WTC11 (cell line): Measurements from ENCODE around the gene TMEM18. TPM values are rescaled to one million over a fixed set of nuclear protein-coding genes. Genes with fewer than 3 reads are reported as not detected.

ENCODE experiments used
- ATAC-seq: fragments of 200-7000 bp; cut with Tn5 transposase; 2 replicates; pipeline ENCODE4 v1.10.0; 2021; ENCODE audit warnings: mild to moderate bottlenecking, moderate library complexity
- CTCF ChIA-PET: fragments of 300-600 bp; sonication (Branson Sonifier 250); formaldehyde crosslinking; loops from one replicate; lab custom pipeline; 2021; ENCODE audit warnings: antibody characterized with exemption; lab: Charles Lee
- POLR2A ChIA-PET: fragments of 350-600 bp; sonication (Branson Sonifier 250); formaldehyde crosslinking; loops from one replicate; lab custom pipeline; 2021; ENCODE audit warnings: antibody characterized with exemption; lab: Charles Lee
- DNase-seq: peaks from one replicate; pipeline ENCODE4 v3.0.0; 2021; ENCODE audit warnings: low spot score
- H3K27ac Mint-ChIP-seq: 2 replicates; pipeline ENCODE4 v1.8.0; 2021; ENCODE audit warnings: mixed read lengths
- H3K27me3 Mint-ChIP-seq: 2 replicates; pipeline ENCODE4 v1.8.0; 2021; ENCODE audit warnings: low read depth, mild to moderate bottlenecking, moderate library complexity, mixed read lengths
- H3K36me3 Mint-ChIP-seq: 2 replicates; pipeline ENCODE4 v1.8.0; 2021; ENCODE audit warnings: mixed read lengths
- H3K4me1 Mint-ChIP-seq: 2 replicates; pipeline ENCODE4 v1.8.0; 2022; ENCODE audit warnings: mixed read lengths
- H3K4me3 Mint-ChIP-seq: 2 replicates; pipeline ENCODE4 v1.8.0; 2021; ENCODE audit warnings: mild to moderate bottlenecking, moderate library complexity, mixed read lengths
- H3K9me3 Mint-ChIP-seq: 2 replicates; pipeline ENCODE4 v1.8.0; 2021; ENCODE audit warnings: mixed read lengths
- ATF1 ChIP-seq: sonication (generic); formaldehyde crosslinking; IDR thresholded peaks from 2 replicates; pipeline ENCODE4 v1.8.1; 2023; ENCODE audit warnings: mild to moderate bottlenecking, moderate library complexity, missing genetic modification reagents
- CREM ChIP-seq: sonication (generic); formaldehyde crosslinking; IDR thresholded peaks from 2 replicates; pipeline ENCODE4 v1.8.1; 2022; ENCODE audit warnings: mild to moderate bottlenecking, missing genetic modification reagents, moderate library complexity
- EMX1 ChIP-seq: fragments of 250-450 bp; sonication (Bioruptor Pico); IDR thresholded peaks from 2 replicates; pipeline ENCODE4 v1.8.0; 2021; ENCODE audit warnings: mild to moderate bottlenecking
- FOXJ3 ChIP-seq: sonication (generic); formaldehyde crosslinking; IDR thresholded peaks from 2 replicates; pipeline ENCODE4 v1.9.0; 2021; ENCODE audit warnings: missing genetic modification reagents, mild to moderate bottlenecking, borderline replicate concordance
- GTF2I ChIP-seq: fragments of 250-450 bp; sonication (Bioruptor Pico); conservative IDR thresholded peaks from 2 replicates; pipeline ENCODE4 v1.4.0; 2021; ENCODE audit warnings: mild to moderate bottlenecking
- JAZF1 ChIP-seq: fragments of 250-450 bp; sonication (Bioruptor Pico); IDR thresholded peaks from 2 replicates; pipeline ENCODE4 v1.9.0; 2021; ENCODE audit warnings: moderate library complexity, mild to moderate bottlenecking, inconsistent platforms
- JUN ChIP-seq: sonication (generic); formaldehyde crosslinking; IDR thresholded peaks from 2 replicates; pipeline ENCODE4 v1.8.0; 2023; ENCODE audit warnings: mild to moderate bottlenecking, missing genetic modification reagents
- KAT7 ChIP-seq: sonication (generic); formaldehyde crosslinking; IDR thresholded peaks from 2 replicates; pipeline ENCODE4 v1.8.1; 2023; ENCODE audit warnings: missing genetic modification reagents, mild to moderate bottlenecking, borderline replicate concordance
- NFATC4 ChIP-seq: fragments of 250-450 bp; sonication (Bioruptor Pico); IDR thresholded peaks from 2 replicates; pipeline ENCODE4 v1.9.0; 2021; ENCODE audit warnings: mild to moderate bottlenecking
- TEAD1 ChIP-seq: sonication (generic); formaldehyde crosslinking; IDR thresholded peaks from 2 replicates; pipeline ENCODE4 v1.8.0; 2022; ENCODE audit warnings: mild to moderate bottlenecking, missing genetic modification reagents
- TEAD4 ChIP-seq: sonication (generic); formaldehyde crosslinking; IDR thresholded peaks from 2 replicates; pipeline ENCODE4 v1.8.0; 2022; ENCODE audit warnings: mild to moderate bottlenecking, missing genetic modification reagents
- ZNF416 ChIP-seq: fragments of 250-450 bp; sonication (Bioruptor Pico); IDR thresholded peaks from 2 replicates; pipeline ENCODE4 v1.9.0; 2021; ENCODE audit warnings: mild to moderate bottlenecking, inconsistent platforms
- total RNA-seq: library from RNA; stranded (reverse); gene quantifications from 3 replicates; pipeline ENCODE4 v1.2.3, GENCODE V29; 2021
- TF ChIP-seq, protein P1 (sequence below): sonication (generic); formaldehyde crosslinking; IDR thresholded peaks from 2 replicates; pipeline ENCODE4 v1.8.0; 2023; ENCODE audit warnings: missing genetic modification reagents
- TF ChIP-seq, protein P2 (sequence below): sonication (generic); formaldehyde crosslinking; IDR thresholded peaks from 2 replicates; pipeline ENCODE4 v1.8.1; 2023; ENCODE audit warnings: mild to moderate bottlenecking, missing genetic modification reagents, borderline replicate concordance
- TF ChIP-seq, protein P3 (sequence below): sonication (generic); formaldehyde crosslinking; IDR thresholded peaks from 2 replicates; pipeline ENCODE4 v1.8.1; 2023; ENCODE audit warnings: mild to moderate bottlenecking, missing genetic modification reagents, moderate library complexity
- TF ChIP-seq, protein P4 (sequence below): sonication (generic); formaldehyde crosslinking; IDR thresholded peaks from 2 replicates; pipeline ENCODE4 v1.8.1; 2023; ENCODE audit warnings: mild to moderate bottlenecking, missing genetic modification reagents
- TF ChIP-seq, protein P5 (sequence below): sonication (generic); formaldehyde crosslinking; IDR thresholded peaks from 2 replicates; pipeline ENCODE4 v1.8.1; 2022; ENCODE audit warnings: low read depth, missing genetic modification reagents, borderline replicate concordance
- TF ChIP-seq, protein P6 (sequence below): fragments of 250-450 bp; sonication (Bioruptor Pico); IDR thresholded peaks from 2 replicates; pipeline ENCODE4 v2.1.2; 2022; ENCODE audit warnings: mild to moderate bottlenecking, moderate library complexity
- TF ChIP-seq, protein P7 (sequence below): sonication (generic); formaldehyde crosslinking; IDR thresholded peaks from 2 replicates; pipeline ENCODE4 v1.8.0; 2022; ENCODE audit warnings: mild to moderate bottlenecking, missing genetic modification reagents

Gene TMEM18
- total RNA-seq, 1 experiment from 2014 or later = 24.0 TPM

DNA sequence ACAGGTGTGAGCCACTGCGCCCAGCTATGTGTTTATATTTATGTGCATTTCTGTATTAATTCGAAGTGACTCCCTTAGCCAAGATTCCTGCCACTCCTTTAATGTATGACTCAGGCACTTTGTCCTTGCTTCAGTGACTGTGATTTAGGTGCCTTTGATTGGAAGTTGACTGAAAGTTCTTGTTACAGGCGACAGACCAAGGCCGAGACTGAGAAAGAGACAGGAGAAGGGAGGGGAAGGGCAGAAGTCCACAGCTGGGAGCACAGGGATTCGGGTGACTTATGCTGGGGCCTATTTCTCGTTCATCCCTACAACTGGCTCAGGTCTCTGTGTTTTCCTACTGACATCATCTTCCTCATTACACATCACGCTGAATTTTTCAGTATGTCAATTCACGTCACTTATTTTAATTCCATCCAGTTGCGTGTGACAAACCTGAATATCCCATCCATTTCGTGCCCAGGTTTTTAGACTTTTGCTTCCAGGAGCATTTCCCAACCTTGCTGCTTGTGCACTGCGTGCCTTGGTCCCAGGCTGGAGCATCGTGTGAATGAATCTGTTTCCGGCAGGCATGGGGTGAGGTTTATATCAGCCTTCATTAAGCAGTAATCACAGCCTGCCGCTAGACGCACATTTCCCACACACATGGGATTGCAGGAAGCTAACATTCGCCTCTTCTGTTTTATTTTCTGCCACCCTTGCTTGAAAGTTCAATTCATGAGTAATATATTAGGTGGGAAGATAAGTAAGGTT, 42.4 kb downstream of the TMEM18 start (continued):
- no peak for TF ChIP-seq JAZF1 (CRISPR knock-in tag)

DNA sequence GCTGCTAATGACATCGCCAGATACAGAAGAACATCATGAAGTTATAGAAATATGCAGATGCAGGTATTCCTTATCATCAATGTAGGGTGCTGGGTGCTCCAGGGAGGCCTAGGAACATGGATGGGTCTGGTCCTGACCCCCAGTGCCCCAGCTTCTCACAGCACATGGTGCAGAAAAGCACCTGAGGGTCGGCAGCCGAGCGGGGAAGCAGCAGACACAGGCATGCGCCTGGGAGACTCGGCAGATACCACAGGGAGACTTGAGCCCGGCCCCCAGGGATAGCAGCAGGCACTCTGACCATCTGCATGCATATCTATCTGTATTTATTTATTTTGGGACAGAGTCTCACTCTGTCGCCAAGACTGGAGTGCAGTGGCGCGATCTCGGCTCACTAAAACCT, 43.2 kb downstream of the TMEM18 start:
- no peak overlapping the region for H3K4me3 Mint-ChIP-seq
- ChIA-PET POLR2A (no interaction called here), CTCF (interaction anchor here (1.3 to 3.2 kb wide), 2 partner anchors 104 to 166 kb away, joined by 3 to 10 read pairs; no protein-coding TSS in a partner anchor)
- H3K36me3 Mint-ChIP-seq = peaks cover 4% of the 10 kb centered on the region
- DNase-seq = no peak
- peaks cover 4% of the 10 kb centered on the region for H3K9me3 Mint-ChIP-seq
- peaks cover 27% of the 10 kb centered on the region for H3K27me3 Mint-ChIP-seq
- no peak for ATAC-seq
- H3K4me1 Mint-ChIP-seq = no peaks in the 10 kb centered on the region
- TF ChIP-seq TEAD1 (CRISPR knock-in tag) (no peak), NFATC4 (no peak), CREM (no peak), KAT7 (no peak), ZNF416 (CRISPR knock-in tag) (no peak), EMX1 (CRISPR knock-in tag) (no peak), FOXJ3 (CRISPR knock-in tag) (no peak), GTF2I (CRISPR knock-in tag) (no peak), ATF1 (CRISPR knock-in tag) (no peak)
- TF ChIP-seq, protein P1, sequence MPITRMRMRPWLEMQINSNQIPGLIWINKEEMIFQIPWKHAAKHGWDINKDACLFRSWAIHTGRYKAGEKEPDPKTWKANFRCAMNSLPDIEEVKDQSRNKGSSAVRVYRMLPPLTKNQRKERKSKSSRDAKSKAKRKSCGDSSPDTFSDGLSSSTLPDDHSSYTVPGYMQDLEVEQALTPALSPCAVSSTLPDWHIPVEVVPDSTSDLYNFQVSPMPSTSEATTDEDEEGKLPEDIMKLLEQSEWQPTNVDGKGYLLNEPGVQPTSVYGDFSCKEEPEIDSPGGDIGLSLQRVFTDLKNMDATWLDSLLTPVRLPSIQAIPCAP (CRISPR knock-in tag) = no peak
- TF ChIP-seq, protein P2, sequence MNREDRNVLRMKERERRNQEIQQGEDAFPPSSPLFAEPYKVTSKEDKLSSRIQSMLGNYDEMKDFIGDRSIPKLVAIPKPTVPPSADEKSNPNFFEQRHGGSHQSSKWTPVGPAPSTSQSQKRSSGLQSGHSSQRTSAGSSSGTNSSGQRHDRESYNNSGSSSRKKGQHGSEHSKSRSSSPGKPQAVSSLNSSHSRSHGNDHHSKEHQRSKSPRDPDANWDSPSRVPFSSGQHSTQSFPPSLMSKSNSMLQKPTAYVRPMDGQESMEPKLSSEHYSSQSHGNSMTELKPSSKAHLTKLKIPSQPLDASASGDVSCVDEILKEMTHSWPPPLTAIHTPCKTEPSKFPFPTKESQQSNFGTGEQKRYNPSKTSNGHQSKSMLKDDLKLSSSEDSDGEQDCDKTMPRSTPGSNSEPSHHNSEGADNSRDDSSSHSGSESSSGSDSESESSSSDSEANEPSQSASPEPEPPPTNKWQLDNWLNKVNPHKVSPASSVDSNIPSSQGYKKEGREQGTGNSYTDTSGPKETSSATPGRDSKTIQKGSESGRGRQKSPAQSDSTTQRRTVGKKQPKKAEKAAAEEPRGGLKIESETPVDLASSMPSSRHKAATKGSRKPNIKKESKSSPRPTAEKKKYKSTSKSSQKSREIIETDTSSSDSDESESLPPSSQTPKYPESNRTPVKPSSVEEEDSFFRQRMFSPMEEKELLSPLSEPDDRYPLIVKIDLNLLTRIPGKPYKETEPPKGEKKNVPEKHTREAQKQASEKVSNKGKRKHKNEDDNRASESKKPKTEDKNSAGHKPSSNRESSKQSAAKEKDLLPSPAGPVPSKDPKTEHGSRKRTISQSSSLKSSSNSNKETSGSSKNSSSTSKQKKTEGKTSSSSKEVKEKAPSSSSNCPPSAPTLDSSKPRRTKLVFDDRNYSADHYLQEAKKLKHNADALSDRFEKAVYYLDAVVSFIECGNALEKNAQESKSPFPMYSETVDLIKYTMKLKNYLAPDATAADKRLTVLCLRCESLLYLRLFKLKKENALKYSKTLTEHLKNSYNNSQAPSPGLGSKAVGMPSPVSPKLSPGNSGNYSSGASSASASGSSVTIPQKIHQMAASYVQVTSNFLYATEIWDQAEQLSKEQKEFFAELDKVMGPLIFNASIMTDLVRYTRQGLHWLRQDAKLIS (CRISPR knock-in tag) = no peak
- TF ChIP-seq, protein P3, sequence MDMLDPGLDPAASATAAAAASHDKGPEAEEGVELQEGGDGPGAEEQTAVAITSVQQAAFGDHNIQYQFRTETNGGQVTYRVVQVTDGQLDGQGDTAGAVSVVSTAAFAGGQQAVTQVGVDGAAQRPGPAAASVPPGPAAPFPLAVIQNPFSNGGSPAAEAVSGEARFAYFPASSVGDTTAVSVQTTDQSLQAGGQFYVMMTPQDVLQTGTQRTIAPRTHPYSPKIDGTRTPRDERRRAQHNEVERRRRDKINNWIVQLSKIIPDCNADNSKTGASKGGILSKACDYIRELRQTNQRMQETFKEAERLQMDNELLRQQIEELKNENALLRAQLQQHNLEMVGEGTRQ (CRISPR knock-in tag) = no peak
- TF ChIP-seq, protein P4, sequence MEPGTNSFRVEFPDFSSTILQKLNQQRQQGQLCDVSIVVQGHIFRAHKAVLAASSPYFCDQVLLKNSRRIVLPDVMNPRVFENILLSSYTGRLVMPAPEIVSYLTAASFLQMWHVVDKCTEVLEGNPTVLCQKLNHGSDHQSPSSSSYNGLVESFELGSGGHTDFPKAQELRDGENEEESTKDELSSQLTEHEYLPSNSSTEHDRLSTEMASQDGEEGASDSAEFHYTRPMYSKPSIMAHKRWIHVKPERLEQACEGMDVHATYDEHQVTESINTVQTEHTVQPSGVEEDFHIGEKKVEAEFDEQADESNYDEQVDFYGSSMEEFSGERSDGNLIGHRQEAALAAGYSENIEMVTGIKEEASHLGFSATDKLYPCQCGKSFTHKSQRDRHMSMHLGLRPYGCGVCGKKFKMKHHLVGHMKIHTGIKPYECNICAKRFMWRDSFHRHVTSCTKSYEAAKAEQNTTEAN (CRISPR knock-in tag) = no peak
- TF ChIP-seq, protein P5, sequence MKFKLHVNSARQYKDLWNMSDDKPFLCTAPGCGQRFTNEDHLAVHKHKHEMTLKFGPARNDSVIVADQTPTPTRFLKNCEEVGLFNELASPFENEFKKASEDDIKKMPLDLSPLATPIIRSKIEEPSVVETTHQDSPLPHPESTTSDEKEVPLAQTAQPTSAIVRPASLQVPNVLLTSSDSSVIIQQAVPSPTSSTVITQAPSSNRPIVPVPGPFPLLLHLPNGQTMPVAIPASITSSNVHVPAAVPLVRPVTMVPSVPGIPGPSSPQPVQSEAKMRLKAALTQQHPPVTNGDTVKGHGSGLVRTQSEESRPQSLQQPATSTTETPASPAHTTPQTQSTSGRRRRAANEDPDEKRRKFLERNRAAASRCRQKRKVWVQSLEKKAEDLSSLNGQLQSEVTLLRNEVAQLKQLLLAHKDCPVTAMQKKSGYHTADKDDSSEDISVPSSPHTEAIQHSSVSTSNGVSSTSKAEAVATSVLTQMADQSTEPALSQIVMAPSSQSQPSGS (CRISPR knock-in tag) = no peak
- no peak overlapping the region for H3K27ac Mint-ChIP-seq

DNA sequence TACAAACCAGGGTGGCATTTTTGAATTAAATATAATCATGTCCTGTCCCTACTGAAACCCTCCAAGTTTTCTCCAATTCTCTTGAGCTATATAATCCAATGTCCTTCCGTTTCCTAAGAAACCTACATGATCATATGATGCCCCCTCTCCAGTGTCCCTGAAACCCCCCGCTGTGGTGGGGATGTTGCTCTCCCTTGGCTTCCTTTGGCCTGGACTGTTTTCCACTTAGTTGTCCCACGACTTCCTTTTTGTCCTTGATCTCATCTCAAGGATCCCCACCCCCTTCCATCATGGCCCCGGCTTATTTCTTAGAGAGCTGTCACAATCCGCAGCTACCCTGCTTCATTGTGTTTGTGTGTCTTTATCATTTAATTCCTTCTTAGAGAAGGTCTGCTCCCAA, 43.8 kb downstream of the TMEM18 start:
- DNase-seq (no peak), ATAC-seq (no peak)
- ChIA-PET POLR2A (no interaction called here), CTCF (interaction anchor here (1.3 kb wide), 1 partner anchor 165 kb away, joined by 3 read pairs; no protein-coding TSS in a partner anchor)
- no peaks in the 10 kb centered on the region for H3K4me1 Mint-ChIP-seq
- H3K9me3 Mint-ChIP-seq = peaks cover 4% of the 10 kb centered on the region
- no peaks in the 10 kb centered on the region for H3K36me3 Mint-ChIP-seq
- H3K27me3 Mint-ChIP-seq = peaks cover 24% of the 10 kb centered on the region
- H3K4me3 Mint-ChIP-seq = no peak overlapping the region
- no peak overlapping the region for H3K27ac Mint-ChIP-seq
- no peak for TF ChIP-seq NFATC4
- TF ChIP-seq, protein P5 (CRISPR knock-in tag) = no peak
- TF ChIP-seq ZNF416 (CRISPR knock-in tag) = no peak
- no peak for TF ChIP-seq CREM
- no peak for TF ChIP-seq GTF2I (CRISPR knock-in tag)
- TF ChIP-seq JUN (CRISPR knock-in tag) = no peak
- TF ChIP-seq, protein P6, sequence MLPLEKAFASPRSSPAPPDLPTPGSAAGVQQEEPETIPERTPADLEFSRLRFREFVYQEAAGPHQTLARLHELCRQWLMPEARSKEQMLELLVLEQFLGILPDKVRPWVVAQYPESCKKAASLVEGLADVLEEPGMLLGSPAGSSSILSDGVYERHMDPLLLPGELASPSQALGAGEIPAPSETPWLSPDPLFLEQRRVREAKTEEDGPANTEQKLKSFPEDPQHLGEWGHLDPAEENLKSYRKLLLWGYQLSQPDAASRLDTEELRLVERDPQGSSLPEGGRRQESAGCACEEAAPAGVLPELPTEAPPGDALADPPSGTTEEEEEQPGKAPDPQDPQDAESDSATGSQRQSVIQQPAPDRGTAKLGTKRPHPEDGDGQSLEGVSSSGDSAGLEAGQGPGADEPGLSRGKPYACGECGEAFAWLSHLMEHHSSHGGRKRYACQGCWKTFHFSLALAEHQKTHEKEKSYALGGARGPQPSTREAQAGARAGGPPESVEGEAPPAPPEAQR (CRISPR knock-in tag) = no peak
- no peak for TF ChIP-seq ATF1 (CRISPR knock-in tag)
- TF ChIP-seq, protein P7, sequence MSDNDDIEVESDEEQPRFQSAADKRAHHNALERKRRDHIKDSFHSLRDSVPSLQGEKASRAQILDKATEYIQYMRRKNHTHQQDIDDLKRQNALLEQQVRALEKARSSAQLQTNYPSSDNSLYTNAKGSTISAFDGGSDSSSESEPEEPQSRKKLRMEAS (CRISPR knock-in tag) = no peak
- no peak for TF ChIP-seq TEAD4 (CRISPR knock-in tag)
